K562 (cell line): Measurements from ENCODE around the gene LYST. TPM values are rescaled to one million over a fixed set of nuclear protein-coding genes. Genes with fewer than 3 reads are reported as not detected.

Experiments used
- MEF2D ChIP-seq: conservative IDR thresholded peaks from 2 replicates; pipeline ENCODE4 v1.6.1; 2016; ENCODE audit warnings: low read depth, missing genetic modification characterization, missing compliant biosample characterization
- NFIX ChIP-seq: fragments of 250-450 bp; sonication (Bioruptor Pico); IDR thresholded peaks from 2 replicates; pipeline ENCODE4 v1.4.0; 2020; ENCODE audit warnings: low read depth, mild to moderate bottlenecking, moderate library complexity
- POLR3A ChIP-seq: IDR thresholded peaks from 2 replicates; pipeline ENCODE4 v1.6.1; 2011; ENCODE audit warnings: borderline replicate concordance, mild to moderate bottlenecking, moderate library complexity; ENCODE audit not compliant: insufficient read length, insufficient read depth; ENCODE audit errors: extremely low read depth
- RBM39 ChIP-seq: fragments of 200-400 bp; formaldehyde crosslinking; optimal IDR thresholded peaks from 2 replicates; pipeline ENCODE3; 2018; ENCODE audit warnings: low read depth, low read length
- REST ChIP-seq, 2 experiments: fragments of 450-650 bp; formaldehyde crosslinking in 1 of 2; IDR thresholded peaks; 2 replicates each; pipeline versions ENCODE4 v1.4.0 to v1.6.1; 2014 to 2020; ENCODE audit warnings: mild to moderate bottlenecking in 2 of 2, borderline replicate concordance in 1 of 2, low read depth in 1 of 2
- SAP30 ChIP-seq: fragments of 200-600 bp; sonication (generic); IDR thresholded peaks from 2 replicates; pipeline ENCODE4 v1.6.1; 2012; ENCODE audit warnings: borderline replicate concordance, low read depth, mild to moderate bottlenecking, moderate library complexity, low read length, control low read depth, inconsistent platforms; ENCODE audit not compliant: insufficient read depth, poor library complexity, severe bottlenecking
- TFE3 ChIP-seq: fragments of 450-650 bp; formaldehyde crosslinking; IDR thresholded peaks from 2 replicates; pipeline ENCODE4 v1.4.0; 2020; ENCODE audit warnings: mild to moderate bottlenecking, mixed read lengths
- TSC22D4 ChIP-seq: fragments of 450-650 bp; IDR thresholded peaks from 2 replicates; pipeline ENCODE4 v1.6.1; 2016; ENCODE audit warnings: missing genetic modification characterization, missing biosample characterization, control low read depth
- polyA plus RNA-seq, 8 experiments: library from polyadenylated mRNA; depleted of rRNA in 4 of 8; stranded (reverse) in 5 of 8; unstranded in 3 of 8; fragments of >200 nt; fragmentation: Nextera tagmentation in 2 of 8; fragmentation: Illumina TruSeq in 1 of 8; extraction: Ambion mirVana in 2 of 8; extraction: Trizol in 1 of 8; gene quantifications; 2 replicates each; pipeline versions ENCODE4 v1.2.1 to v1.2.3, GENCODE V29; 2011 to 2014; ENCODE audit warnings: inconsistent platforms in 1 of 8, missing spikeins in 1 of 8
- total RNA-seq, 7 experiments: library from RNA; depleted of rRNA in 6 of 7; stranded (reverse); fragments of >200 nt in 6 of 7; fragmentation: Illumina TruSeq in 2 of 7; extraction: Trizol in 2 of 7; gene quantifications; 2 replicates each; pipeline versions ENCODE4 v1.2.1 to v1.2.3, GENCODE V29; 2011 to 2021; ENCODE audit warnings: low replicate concordance in 1 of 7

Gene LYST
- total and polyA plus RNA-seq, 9 of the 15 experiments (the other 6 are each of a cell fraction or from before 2014, with no cell fraction given): 0.73 to 2.4 (median 1.4) TPM

- no peak for TF ChIP-seq POLR3A
- TF ChIP-seq SAP30: no peak
- TF ChIP-seq RBM39: no peak
- no peak for TF ChIP-seq TSC22D4
- no peak for TF ChIP-seq REST (IDR thresholded peaks at IDR 0.05; ENCODE audit: borderline replicate concordance)
- TF ChIP-seq REST (CRISPR knock-in tag; IDR thresholded peaks at IDR 0.05; ENCODE audit: low read depth): no peak
- TF ChIP-seq MEF2D (tag): no peak
- TF ChIP-seq TFE3: peak; percentile 74
- peak; percentile 94 for TF ChIP-seq NFIX (CRISPR knock-in tag)
- TF ChIP-seq, all 486 proteins: peak for 3
Observed at GRCh38 chr1:235657747-235658526, 208.8 kb downstream of the LYST start (continued).
